ENCODE data around the gene KCNH1. TPM values are rescaled to one million over a fixed set of nuclear protein-coding genes. Genes with fewer than 3 reads are reported as not detected.
"Not testable (repeated sequence)": the region's sequence is repeated elsewhere in the genome, so short reads cannot be mapped to it uniquely, and the experiment has no call there.

Gene KCNH1
- total RNA-seq, 1 donor, result 41.3 TPM

DNA sequence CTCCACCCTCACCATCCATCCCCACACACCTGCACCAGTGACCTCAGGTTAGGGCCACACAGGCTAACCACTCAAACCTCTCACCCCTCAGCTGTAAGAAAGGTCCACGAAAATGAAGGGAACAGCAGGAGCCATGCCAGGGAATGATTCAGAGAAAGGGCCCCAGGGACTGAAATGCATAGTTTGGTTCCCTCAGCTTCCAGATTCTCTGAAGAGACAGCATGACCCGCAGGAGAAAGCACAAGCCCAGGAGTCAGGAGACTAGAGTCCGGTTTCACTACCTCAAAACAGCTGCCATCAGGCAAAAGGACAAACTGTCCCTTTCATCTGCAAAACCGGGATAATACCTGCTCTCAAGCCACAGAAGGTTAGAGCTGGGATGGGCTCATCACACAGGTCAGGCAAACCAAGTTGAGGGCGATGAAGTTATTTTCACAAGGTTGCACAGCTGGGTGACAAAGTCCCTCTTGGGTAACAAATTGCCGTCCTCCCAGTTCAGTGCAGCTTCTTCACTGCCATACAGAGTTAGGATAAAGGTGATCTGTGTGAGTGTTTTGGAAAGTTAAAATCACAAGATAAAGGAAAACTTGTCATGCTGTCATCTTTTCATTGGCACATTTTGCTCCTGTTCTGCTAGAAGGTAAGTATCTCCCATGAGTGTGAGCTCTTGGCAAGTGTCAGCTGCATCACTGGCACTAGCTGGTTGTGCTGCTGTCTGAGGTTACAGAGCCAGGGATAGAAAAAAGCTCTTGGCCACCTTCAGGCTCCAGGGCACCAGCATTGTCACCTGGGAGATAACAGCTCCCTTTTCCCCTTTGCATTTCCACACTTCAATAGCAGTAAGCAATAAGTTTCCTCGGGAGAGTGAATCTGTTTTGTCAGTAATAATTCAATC, 120.4 kb downstream of the KCNH1 start:
- Histone ChIP-seq H4K20me1 (ENCODE audit: insufficient read depth, low read length) (peaks cover 3% of the 10 kb centered on the region), H2AFZ (ENCODE audit: low read length) (no peak overlapping the region), H3K27ac (ENCODE audit: low read depth, low read length) (no peak overlapping the region), H3K9me3 (ENCODE audit: low read depth, low read length) (no peaks in the 10 kb centered on the region), H3K27me3 (ENCODE audit: insufficient read depth, low read length) (no peaks in the 10 kb centered on the region), H3K4me2 (ENCODE audit: insufficient read depth, low read length) (peak overlapping the region; percentile 50), H3K4me1 (ENCODE audit: insufficient read depth, low read length) (peaks cover 10% of the 10 kb centered on the region), H3K4me3 (ENCODE audit: insufficient read depth, low read length) (no peak overlapping the region), H3K79me2 (ENCODE audit: insufficient read depth, low read length) (no peaks in the 10 kb centered on the region), H3K36me3 (ENCODE audit: insufficient read depth, low read length) (no peaks in the 10 kb centered on the region)
- no peak for TF ChIP-seq CTCF (IDR thresholded peaks at IDR 0.05; ENCODE audit: extremely low read depth, low read depth, low read length)
- peak; percentile 82 for DNase-seq (ENCODE audit: insufficient read length, low spot score, missing footprints)

DNA sequence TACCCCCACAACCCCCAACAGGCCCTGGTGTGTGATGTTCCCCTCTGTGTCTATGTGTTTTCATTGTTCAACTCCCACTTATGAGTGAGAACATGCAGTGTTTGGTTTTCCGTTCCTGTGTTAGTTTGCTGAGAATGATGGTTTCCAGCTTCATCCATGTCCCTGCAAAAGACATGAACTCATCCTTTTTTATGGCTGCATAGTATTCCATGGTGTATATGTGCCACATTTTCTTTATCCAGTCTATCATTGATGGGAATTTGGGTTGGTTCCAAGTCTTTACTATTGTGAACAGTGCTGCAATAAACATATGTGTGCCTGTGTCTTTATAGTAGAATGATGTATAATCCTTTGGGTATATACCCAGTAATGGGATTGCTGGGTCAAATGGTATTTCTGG, 122.8 kb downstream of the KCNH1 start:
- H2AFZ ChIP-seq (ENCODE audit: low read length); H4K20me1 ChIP-seq (ENCODE audit: insufficient read depth, low read length); H3K4me3 ChIP-seq (ENCODE audit: insufficient read depth, low read length); H3K27ac ChIP-seq (ENCODE audit: low read depth, low read length); H3K79me2 ChIP-seq (ENCODE audit: insufficient read depth, low read length); DNase-seq (ENCODE audit: insufficient read length, low spot score, missing footprints); H3K36me3 ChIP-seq (ENCODE audit: insufficient read depth, low read length); H3K27me3 ChIP-seq (ENCODE audit: insufficient read depth, low read length); H3K9me3 ChIP-seq (ENCODE audit: low read depth, low read length); H3K4me2 ChIP-seq (ENCODE audit: insufficient read depth, low read length): not testable (repeated sequence)
- H3K4me1 ChIP-seq (ENCODE audit: insufficient read depth, low read length), result peaks cover 10% of the 10 kb centered on the region

DNA sequence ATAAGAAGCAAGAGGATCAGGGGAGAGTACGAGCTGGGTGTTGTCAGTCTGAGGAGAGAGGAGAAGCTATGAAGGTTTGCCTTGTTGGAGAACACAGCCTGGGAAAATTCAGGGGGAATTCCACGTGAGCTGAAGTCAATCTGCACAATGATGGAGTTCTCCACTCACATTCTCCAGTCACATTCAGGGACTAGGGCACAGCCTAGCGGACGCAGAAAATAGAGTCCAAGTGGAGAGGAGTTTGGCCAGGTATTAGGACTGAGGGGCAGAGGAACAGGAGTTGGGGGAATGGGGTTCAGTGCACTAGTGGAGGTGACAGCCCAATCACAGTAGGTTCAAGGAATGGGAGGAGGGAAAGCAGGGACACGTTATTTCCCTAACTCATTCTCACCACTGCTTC, 124.0 kb downstream of the KCNH1 start:
- no peaks in the 10 kb centered on the region for H3K27me3 ChIP-seq (ENCODE audit: insufficient read depth, low read length)
- no peak overlapping the region for H3K4me3 ChIP-seq (ENCODE audit: insufficient read depth, low read length)
- no peak overlapping the region for H3K27ac ChIP-seq (ENCODE audit: low read depth, low read length)
- TF ChIP-seq CTCF (IDR thresholded peaks at IDR 0.05; ENCODE audit: extremely low read depth, low read depth, low read length), result no peak
- H3K4me1 ChIP-seq (ENCODE audit: insufficient read depth, low read length), result peaks cover 10% of the 10 kb centered on the region
- no peaks in the 10 kb centered on the region for H3K9me3 ChIP-seq (ENCODE audit: low read depth, low read length)
- peaks cover 3% of the 10 kb centered on the region for H4K20me1 ChIP-seq (ENCODE audit: insufficient read depth, low read length)
- no peak for DNase-seq (ENCODE audit: insufficient read length, low spot score, missing footprints)
- H3K36me3 ChIP-seq (ENCODE audit: insufficient read depth, low read length), result no peaks in the 10 kb centered on the region
- no peak overlapping the region for H3K4me2 ChIP-seq (ENCODE audit: insufficient read depth, low read length)
- no peak overlapping the region for H2AFZ ChIP-seq (ENCODE audit: low read length)
- H3K79me2 ChIP-seq (ENCODE audit: insufficient read depth, low read length), result no peaks in the 10 kb centered on the region

GRCh38 chr1:211007830-211008229, 126.1 kb downstream of the KCNH1 start:
- no peaks in the 10 kb centered on the region for H4K20me1 ChIP-seq (ENCODE audit: insufficient read depth, low read length)
- no peak for DNase-seq (ENCODE audit: insufficient read length, low spot score, missing footprints)
- no peaks in the 10 kb centered on the region for H3K36me3 ChIP-seq (ENCODE audit: insufficient read depth, low read length)
- no peak overlapping the region for H2AFZ ChIP-seq (ENCODE audit: low read length)
- no peak overlapping the region for H3K27ac ChIP-seq (ENCODE audit: low read depth, low read length)
- no peak overlapping the region for H3K4me3 ChIP-seq (ENCODE audit: insufficient read depth, low read length)
- H3K9me3 ChIP-seq (ENCODE audit: low read depth, low read length), result no peaks in the 10 kb centered on the region
- H3K27me3 ChIP-seq (ENCODE audit: insufficient read depth, low read length), result no peaks in the 10 kb centered on the region
- no peak for TF ChIP-seq CTCF (IDR thresholded peaks at IDR 0.05; ENCODE audit: extremely low read depth, low read depth, low read length)
- no peak overlapping the region for H3K4me2 ChIP-seq (ENCODE audit: insufficient read depth, low read length)
- no peaks in the 10 kb centered on the region for H3K4me1 ChIP-seq (ENCODE audit: insufficient read depth, low read length)
- no peaks in the 10 kb centered on the region for H3K79me2 ChIP-seq (ENCODE audit: insufficient read depth, low read length)

GRCh38 chr1:210995931-210996330, 138.0 kb downstream of the KCNH1 start:
- not testable (repeated sequence) for H3K27me3 ChIP-seq (ENCODE audit: insufficient read depth, low read length); H2AFZ ChIP-seq (ENCODE audit: low read length); H3K36me3 ChIP-seq (ENCODE audit: insufficient read depth, low read length); H3K9me3 ChIP-seq (ENCODE audit: low read depth, low read length); H3K27ac ChIP-seq (ENCODE audit: low read depth, low read length); H3K4me3 ChIP-seq (ENCODE audit: insufficient read depth, low read length); DNase-seq (ENCODE audit: insufficient read length, low spot score, missing footprints); H3K79me2 ChIP-seq (ENCODE audit: insufficient read depth, low read length); H3K4me1 ChIP-seq (ENCODE audit: insufficient read depth, low read length); H4K20me1 ChIP-seq (ENCODE audit: insufficient read depth, low read length); H3K4me2 ChIP-seq (ENCODE audit: insufficient read depth, low read length)
